Bronchial epithelial cell (primary cell): ENCODE results near the gene SPDYA. TPM values are rescaled to one million over a fixed set of nuclear protein-coding genes. Genes with fewer than 3 reads are reported as not detected.

Source experiments
- DNase-seq: peaks from one replicate; pipeline ENCODE4 v3.0.0-alpha.2; 2010; ENCODE audit warnings: low read depth
- FAIRE-seq: peaks from 2 replicates; lab custom pipeline; 2011; peaks lifted over from hg19 to GRCh38; lab: Jason Lieb, UNC
- H3K27me3 ChIP-seq: 2 replicates; pipeline ENCODE4 v1.5.1; 2011; ENCODE audit warnings: low read length; ENCODE audit not compliant: control insufficient read depth, insufficient read depth
- H3K36me3 ChIP-seq: 2 replicates; pipeline ENCODE4 v1.5.1; 2011; ENCODE audit warnings: low read length; ENCODE audit not compliant: control insufficient read depth, insufficient read depth
- H3K4me3 ChIP-seq: 2 replicates; pipeline ENCODE4 v1.5.1; 2011; ENCODE audit warnings: mild to moderate bottlenecking, low read depth, low read length, control low read depth
- total RNA-seq: library from RNA; depleted of rRNA; stranded (reverse); fragments of >200 nt; gene quantifications from 2 replicates; pipeline ENCODE4 v1.2.1, GENCODE V29; 2014
- TF ChIP-seq, protein P1 (sequence below): IDR thresholded peaks from 2 replicates; pipeline ENCODE4 v1.5.1; 2011; ENCODE audit warnings: mild to moderate bottlenecking, moderate library complexity, low read length, control low read depth, inconsistent platforms; ENCODE audit not compliant: insufficient read depth, severe bottlenecking

Gene SPDYA
- 0.79 and 1.4 TPM in 2 replicates for total RNA-seq

DNA sequence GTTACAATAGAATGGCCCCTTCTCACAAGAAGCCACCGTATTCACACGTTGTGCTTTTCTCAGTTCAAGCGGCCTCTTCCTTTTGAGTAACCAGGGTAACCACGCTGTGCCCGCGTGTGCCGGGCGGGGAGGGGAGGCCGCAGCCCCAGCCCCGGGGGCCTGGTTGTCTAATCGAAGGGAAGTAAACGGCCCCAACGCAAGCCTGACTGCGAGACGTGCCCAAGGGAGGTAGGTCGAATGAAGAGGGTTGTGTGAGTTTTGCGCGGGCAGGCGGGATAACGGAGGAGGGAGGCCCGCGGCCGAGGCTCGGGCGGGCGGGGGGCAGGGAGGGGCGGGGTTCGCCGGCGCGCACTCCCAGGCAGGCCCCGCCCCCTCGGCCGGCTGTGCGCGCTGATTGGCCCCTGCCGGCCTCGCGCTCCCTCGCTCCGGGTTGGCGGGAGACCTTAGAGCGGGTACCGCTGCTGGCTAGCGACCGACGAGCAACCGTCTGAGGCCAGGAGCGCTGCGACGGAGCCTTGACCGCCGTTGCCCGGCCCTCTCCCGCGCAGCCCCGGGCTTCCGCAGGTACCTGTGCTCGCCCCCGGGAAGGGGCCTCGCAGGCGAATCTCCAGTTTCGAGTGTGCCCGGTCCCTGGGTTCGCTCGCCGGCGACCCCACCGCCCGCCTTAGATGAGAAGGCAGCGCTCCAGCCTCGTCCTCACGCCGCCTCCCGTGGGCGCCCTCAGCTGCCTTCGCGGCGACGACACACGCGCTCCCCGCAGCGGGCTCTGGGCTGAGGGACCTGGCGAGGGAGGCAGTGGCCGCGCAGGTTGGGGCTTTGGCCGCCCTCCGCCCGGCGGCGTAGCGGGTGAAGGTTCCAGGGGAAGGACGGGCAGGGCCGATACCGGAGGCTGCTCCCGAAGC, at the start of gene SPDYA:
TSS of gene SPDYA (plus strand) at position 451 of the 902 bp plus-strand sequence. CDS start 5,181 bp downstream, outside the sequence.
- no peak for FAIRE-seq
- TF ChIP-seq, protein P1, sequence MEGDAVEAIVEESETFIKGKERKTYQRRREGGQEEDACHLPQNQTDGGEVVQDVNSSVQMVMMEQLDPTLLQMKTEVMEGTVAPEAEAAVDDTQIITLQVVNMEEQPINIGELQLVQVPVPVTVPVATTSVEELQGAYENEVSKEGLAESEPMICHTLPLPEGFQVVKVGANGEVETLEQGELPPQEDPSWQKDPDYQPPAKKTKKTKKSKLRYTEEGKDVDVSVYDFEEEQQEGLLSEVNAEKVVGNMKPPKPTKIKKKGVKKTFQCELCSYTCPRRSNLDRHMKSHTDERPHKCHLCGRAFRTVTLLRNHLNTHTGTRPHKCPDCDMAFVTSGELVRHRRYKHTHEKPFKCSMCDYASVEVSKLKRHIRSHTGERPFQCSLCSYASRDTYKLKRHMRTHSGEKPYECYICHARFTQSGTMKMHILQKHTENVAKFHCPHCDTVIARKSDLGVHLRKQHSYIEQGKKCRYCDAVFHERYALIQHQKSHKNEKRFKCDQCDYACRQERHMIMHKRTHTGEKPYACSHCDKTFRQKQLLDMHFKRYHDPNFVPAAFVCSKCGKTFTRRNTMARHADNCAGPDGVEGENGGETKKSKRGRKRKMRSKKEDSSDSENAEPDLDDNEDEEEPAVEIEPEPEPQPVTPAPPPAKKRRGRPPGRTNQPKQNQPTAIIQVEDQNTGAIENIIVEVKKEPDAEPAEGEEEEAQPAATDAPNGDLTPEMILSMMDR: no peak
- Histone ChIP-seq H3K4me3 (peak within 1 kb of the TSS; percentile 45), H3K36me3 (no peaks in the 10 kb centered on the region), H3K27me3 (no peaks in the 10 kb centered on the region)
- DNase-seq: peak; percentile 42

DNA sequence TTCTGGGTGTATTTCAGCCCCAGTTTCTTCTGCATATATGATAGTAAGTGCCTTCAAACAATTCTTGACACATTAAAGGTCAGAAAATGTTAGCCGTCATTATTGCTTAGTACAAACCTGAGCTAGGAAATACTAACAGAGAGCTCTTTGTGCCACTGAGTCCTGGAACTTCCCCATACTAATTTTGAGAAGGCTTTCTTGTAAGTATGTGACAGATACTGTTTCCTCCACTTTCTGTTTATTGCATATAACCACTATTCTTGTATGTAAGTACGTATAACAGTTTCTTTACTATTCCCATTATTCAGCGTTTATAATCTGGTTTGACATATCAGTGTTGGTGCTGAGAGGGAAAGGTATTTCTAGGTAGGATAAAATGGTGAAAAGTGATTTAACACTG, 49.2 kb upstream of the SPDYA start:
- H3K36me3 ChIP-seq: peaks cover 2% of the 10 kb centered on the region
- no peaks in the 10 kb centered on the region for H3K27me3 ChIP-seq
- DNase-seq (no peak), FAIRE-seq (no peak)
- H3K4me3 ChIP-seq: no peak overlapping the region
- TF ChIP-seq, protein P1: no peak

DNA sequence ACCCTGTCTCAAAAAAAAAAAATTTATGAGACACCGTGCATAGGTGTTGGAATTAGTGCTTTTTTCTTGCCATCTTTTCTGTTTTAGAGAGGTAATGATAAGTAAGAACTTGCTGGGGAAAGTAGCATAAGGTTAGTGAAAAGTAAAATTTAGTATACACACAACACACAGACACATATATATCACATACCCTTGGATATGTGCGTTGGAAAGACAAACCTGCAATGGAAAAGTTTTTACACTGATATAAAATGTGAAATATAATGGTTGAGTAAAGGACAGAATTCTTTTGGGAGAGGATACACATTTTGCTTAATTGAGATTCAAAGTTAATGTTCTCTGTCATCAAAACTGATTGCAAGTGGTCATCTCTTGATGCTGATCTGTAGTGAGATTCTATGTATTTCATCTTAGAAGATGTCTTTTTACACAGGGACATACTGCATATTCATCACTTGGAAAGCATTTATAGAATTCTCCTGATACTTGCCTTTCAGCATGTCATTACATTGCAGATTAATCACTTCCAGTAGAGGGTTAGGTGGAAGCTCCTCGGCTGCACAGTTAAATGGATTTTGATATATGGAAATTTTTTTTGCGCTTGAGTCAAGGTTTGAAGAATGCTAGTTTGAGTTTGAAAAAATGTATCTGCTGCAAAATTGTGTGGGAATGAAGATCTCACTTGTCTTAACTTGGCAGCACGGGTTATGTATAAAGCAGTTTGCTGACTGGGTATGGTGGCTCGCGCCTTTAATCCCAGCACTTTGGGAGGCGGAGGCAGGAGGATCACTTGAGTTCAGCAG, 45.5 kb upstream of the SPDYA start:
- DNase-seq (no peak), FAIRE-seq (no peak)
- no peaks in the 10 kb centered on the region for H3K27me3 ChIP-seq
- TF ChIP-seq, protein P1: no peak
- no peak overlapping the region for H3K4me3 ChIP-seq
- H3K36me3 ChIP-seq: no peaks in the 10 kb centered on the region

DNA sequence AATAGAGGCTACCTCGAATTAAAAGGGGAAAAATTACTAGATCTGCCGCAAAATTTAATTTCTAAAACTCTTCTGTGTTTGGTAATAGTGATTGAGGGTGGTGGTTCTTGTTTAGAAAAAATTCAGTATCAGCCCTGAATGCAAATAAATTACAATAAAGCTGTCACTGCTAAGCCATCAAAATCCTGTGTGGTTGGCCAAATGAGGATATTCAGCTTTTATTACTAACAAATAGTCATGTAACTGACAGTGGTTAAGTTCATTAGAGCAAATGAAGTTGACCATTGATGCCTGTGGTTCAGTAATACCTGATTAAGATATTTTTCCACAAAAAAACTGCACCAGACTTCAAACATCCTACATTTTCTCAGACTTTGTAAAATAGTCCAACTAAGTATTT, 44.6 kb upstream of the SPDYA start:
- DNase-seq (no peak), FAIRE-seq (no peak)
- Histone ChIP-seq H3K4me3 (no peak overlapping the region), H3K27me3 (no peaks in the 10 kb centered on the region), H3K36me3 (no peaks in the 10 kb centered on the region)
- TF ChIP-seq, protein P1: no peak

DNA sequence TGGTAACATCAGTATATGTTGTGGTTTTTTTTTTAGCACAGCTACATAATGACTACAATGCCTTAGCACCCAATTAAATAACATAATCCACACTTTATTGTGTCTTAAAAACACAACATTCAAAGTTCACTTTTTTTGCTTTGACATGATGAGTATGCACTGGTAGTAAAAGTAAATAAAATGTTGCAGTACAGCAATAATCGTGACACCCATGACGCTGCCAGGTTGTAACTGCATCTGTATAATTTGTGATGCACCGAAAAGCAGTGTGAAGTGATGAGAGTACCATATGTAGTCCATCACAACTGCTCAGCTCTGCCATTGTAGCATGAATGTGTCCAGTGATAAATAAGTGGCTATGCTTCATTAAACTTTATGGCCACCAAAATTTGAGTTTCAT, 43.3 kb upstream of the SPDYA start:
- Histone ChIP-seq H3K27me3 (no peaks in the 10 kb centered on the region), H3K36me3 (no peaks in the 10 kb centered on the region), H3K4me3 (no peak overlapping the region)
- DNase-seq (no peak), FAIRE-seq (no peak)
- TF ChIP-seq, protein P1: no peak
